Myocyte (in vitro differentiated cells): Measurements from ENCODE around the gene VSTM1. TPM values are rescaled to one million over a fixed set of nuclear protein-coding genes. Genes with fewer than 3 reads are reported as not detected.

Source experiments
- DNase-seq: peaks from one replicate; pipeline ENCODE4 v3.0.0-alpha.2; 2012; ENCODE audit warnings: low read depth
- total RNA-seq: library from RNA; depleted of rRNA; stranded (reverse); fragments of >200 nt; gene quantifications from 2 replicates; pipeline ENCODE4 v1.2.3, GENCODE V29; 2014

VSTM1 gene
- total RNA-seq, 1 donor from 2014 or later: not detected

DNA sequence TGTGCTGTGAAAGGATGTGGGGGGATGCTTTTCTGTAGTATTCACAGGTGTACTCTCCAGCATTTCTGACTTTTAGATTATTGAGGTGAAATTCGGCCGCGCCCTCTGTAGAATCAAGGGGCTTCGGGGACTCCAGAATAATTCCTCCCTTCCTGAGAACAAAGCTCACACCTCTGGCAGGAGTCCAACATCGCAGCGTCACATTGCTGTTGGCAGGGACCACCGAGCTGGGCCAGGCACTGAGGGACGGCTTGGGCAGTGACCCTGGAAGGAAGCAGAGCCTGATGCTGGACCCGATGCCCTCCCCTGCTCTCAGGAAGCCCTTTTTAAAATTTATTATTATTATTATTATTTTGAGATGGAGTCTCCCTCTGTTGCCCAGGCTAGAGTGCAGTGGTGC lies 11.2 kb upstream of the VSTM1 start:
- DNase-seq: no peak

DNA sequence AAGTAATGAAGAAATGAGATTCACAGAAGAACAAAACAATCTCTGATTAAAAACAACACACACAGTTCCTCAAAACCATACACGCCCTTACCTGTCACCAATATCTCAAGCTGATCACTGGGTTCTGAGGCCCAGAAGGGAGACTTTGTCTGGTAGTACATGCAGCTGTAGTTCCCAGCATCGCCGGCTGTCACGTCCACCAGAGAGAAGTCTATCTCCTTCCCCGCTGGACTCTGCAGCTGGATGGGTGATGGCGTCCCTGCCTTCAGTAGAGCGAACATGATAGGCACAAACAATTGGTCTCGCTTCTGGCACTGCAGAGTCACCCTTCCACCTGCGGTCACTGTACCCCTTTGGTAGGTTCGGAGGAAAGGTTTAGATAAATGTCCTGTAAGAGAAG lies 10.1 kb upstream of the VSTM1 start:
- no peak for DNase-seq

DNA sequence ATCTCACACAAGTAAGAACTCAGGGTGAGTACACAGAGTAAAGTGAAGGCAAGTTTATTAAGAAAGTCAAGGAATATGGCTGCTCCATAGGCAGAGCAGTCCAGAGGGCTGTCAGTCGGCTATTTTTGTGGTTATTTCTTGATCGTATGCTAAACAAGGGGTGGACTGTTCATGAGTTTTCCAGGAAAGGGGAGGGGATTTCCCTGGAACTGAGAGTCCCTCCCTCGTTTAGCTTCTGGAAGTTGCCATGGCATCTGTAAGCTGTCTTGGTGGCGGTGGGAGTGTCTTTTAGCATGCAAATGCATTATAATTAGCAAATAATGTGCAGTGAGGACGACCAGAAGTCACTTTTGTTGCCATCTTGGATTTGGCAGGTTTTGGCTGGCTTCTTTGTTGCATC lies 5.8 kb upstream of the VSTM1 start:
- no peak for DNase-seq

DNA sequence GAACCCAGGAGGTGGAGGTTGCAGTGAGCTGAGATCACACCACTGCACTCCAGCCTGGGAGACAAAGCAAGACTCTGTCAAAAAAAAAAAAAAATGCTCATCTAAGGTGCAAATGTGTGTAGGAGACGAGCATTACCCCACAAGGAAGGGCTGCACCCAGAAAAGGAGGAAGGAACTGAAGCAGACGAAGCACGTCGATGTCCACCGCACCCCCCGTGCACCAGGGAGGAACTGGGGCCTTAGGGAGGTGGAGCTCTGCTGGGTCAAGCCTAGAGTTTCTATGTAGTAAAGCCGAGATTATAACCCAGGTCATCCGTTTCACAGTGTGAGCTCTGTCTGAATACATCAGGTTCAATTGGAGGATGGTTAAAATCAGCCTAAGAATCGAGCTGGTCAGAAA lies 1.1 kb downstream of the VSTM1 start:
- no peak for DNase-seq

DNA sequence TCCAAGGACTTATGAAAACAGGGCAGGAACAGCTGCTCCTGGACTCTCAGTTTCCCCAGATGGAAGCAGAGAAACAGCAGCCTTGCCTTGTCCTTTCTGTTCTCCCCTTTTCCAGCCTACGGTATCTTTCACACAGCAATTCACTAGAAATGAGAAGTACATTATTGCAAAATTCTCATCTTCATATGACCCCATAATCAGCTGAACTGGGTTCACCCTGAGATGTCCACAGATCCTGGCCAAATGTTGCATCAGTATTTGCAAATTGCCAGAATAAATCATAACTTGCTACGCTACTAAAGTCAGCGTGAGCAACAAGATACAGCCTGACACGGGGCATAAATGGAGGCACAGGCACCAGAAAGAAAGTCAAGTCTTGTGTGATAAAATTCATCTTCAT lies 16.1 kb downstream of the VSTM1 start:
- DNase-seq: no peak

DNA sequence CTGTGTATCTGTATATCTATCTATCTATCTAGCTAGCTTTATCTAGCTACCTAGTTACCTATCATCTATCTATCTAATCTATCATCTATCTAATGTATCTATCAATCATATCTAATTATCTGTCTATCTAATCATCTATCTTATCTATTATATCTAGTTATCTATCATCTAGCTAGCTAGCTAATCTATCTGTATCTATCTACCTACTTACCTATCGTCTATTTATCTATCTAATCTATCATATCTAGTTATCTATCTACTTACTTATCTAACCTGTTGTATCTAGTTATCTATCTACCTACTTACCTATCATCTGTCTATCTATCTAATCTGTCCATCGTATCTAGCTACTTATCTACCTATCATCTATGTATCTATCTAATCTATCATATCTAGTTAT lies 17.9 kb downstream of the VSTM1 start:
- no peak for DNase-seq

DNA sequence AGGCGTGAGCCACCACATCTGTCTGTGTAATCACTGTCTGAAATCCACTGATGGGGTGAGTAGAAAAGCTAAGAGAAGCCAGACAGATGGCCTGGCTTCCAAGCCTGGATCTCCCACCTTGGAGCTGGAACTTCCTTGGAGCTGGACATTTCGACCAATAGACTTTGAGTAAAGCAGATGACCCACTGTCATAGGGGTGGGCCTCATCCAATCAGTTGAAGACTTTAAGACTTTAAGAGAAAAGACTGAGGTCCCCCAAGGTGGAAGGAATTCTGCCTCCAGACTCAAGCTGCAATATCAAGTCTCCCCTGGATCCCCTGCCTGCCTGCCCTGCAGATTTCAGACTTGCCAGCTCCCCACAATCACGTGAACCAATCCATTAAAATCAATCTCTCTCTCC lies 20.7 kb downstream of the VSTM1 start:
- DNase-seq: no peak

DNA sequence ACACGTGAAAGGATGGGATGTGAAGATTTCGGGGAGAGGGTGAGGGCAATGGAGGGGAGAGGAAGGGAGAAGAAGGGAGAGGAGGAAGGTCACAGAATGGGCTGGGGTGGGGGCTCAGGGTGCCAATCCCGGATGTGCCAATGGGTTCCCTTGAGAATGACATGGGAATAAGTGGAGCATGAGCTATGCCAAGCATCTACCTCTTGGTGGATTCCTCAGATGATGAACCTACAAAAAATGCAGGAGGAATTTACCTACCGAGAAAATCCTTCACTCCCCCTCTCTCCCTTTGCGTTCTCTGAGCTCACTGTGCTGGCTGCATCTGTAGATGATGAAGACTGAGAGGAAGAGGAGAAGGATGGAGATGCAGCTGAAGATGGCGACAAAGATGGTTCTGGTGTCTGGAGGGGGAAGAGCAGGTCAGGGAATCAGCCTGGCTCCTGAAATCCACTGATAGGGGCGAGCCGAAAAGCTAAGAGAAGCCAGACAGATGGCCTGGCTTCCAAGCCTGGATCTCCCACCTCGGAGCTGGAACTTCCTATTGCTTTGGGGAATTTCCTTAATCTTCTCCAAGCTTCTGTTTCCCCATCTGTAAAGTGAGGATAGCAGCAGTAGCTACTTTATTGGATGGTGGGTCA lies 21.6 kb downstream of the VSTM1 start:
- no peak for DNase-seq

DNA sequence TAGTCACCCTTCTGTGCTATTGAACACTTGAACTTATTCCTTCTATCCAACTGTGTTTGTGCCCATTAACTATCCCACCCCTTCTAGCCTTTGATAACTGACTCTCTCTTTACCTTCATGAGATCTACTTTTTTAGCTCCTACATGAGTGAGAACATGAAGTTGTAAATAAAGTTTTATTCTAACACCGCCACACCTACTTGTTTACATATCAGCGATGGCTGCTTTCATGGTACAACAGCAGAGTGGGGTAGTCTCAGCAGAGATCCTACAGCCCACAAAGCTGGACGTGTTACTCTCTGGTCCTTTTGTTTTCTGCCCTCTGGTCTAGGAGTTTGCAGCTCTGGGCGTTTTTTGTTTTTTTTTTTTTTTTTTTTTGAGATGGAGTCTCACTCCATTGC lies 23.7 kb downstream of the VSTM1 start:
- no peak for DNase-seq

DNA sequence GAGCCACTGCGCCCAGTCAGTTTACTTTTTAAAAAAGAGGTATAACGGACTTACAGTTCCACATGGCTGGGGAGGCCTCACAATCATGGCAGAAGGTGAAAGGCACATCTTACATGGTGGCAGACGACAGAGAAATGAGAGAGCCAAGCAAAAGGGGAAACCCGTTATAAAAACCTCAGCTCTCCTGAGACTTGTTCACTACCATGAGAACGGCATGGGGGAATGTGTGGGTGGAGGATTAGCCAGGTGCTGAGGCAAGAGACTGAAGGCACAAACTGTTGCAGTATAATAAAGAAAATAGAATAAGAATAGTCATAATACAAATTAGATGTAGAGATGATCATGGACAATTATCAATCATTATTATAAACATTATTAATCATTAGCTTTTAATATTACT lies 27.2 kb downstream of the VSTM1 start:
- peak; percentile 15 for DNase-seq

DNA sequence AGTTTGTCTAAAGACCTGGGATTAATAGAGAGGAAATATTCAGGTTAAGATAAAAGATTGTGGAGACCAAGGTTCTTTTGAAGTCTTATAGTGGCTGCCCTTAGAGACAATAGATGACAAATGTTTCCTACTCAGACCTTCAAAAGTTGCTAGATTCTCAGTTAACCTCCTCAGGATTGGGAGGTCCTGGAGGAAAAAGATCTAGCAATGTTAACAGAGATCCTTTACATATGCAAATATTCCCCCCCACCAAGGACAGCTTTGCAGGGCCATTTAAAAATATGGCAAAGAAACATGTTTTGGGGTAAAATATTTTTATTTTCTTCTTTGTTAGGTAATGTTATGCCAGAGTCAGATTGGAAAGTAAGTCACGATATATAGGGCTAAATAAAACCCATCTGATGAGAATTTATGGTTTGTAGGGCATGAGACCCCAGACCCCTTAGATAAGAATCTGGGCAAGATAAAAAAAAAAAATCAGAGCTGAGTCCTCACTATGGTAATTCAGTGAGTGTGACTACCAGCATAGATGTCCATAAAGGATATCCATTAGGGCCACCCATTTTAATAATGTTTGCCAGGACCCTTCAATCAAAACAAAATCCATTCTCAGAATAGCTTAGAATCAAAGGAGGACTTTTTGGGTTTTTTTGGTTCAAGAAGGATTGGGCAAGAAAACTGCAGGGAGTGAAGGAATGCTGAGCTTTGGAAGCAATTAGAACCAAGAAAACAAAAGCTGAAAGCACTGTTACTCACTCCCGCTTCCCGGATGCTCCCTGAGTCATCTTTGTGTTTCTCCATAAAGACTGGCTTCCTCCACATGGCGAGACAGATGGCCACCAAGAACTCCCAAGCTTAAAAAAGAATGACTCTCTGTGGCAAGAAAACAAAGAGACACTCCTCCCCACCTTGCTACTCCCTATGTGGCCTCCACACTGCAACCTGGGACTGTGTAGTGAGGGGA lies 28.2 kb downstream of the VSTM1 start:
- DNase-seq: peak; percentile 81

DNA sequence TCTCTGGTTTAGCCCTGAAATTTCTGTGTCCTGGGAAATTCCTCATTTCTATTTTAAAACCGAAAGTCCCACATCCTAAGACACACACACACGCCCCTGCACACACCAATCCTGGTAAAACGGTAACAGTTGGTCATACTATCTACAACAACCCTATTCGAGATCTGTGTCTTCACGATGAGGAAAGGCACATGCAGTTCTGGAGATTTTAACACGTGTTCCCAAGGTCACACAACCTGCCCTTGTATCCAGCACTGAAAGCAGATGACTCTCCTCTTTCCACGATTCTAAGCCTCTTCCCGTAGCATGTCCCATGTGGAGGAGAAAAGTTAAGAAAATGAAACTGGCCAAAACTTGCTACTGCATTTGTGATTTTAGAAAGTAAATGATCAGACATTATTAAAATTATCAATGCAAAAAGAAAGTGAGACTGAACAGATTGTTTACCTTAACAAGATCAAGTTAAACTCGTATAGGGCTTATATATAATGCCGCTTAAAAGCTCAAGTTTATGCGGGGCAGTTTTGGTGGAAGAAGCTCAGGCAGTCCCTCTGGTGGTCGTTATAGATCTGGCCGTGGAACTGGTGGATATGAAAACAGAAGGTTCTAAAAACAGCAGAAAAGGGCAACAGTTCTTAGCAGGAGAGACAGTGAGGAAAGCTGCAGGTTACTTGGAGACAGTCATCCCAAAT lies 32.7 kb downstream of the VSTM1 start:
- DNase-seq: peak; percentile 42

DNA sequence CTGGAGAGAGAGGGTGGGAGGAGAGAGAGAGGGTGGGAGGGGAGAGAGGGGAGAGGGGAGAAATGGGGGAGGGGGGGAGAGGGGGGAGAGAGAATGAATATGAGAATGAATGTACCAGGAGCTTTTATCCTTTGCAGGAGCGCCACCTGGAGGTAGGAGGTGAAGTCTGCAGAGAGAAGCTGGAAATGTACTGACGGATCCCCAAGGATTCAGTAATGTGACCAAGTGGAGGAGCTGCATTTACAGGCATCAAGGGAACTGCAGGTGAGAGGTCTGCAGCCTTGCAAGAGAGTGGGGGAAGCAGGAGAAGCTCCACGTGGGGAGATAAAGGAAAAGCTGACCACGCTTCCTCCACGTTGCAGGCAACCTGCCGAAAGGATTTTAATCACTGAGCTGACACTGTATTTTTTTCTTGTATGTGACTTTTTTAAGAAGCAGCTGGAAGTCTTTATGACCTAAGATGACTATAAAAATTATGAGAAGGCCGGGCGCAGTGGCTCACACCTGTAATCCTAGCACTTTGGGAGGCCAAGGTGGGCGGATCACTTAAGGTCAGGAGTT lies 33.7 kb downstream of the VSTM1 start:
- DNase-seq: peak; percentile 77

DNA sequence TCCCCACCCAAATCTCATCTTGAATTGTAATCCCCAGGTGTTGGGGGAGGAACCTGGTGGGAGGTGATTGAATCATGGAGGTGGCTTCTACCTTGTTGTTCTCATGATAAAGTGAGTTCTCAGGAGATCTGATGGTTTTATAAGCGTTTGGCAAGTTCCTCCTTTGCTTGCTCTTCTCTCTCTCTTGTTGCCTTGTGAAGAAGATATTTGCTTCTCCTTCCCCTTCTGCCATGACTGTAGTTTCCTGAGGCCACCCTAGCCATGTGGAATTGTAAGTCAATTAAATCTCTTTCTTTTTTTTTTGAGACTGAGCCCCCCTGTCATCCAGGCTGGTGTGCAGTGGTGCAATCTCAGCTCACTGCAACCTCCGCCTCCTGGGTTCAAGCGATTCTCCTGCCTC lies 34.4 kb downstream of the VSTM1 start:
- DNase-seq: no peak

DNA sequence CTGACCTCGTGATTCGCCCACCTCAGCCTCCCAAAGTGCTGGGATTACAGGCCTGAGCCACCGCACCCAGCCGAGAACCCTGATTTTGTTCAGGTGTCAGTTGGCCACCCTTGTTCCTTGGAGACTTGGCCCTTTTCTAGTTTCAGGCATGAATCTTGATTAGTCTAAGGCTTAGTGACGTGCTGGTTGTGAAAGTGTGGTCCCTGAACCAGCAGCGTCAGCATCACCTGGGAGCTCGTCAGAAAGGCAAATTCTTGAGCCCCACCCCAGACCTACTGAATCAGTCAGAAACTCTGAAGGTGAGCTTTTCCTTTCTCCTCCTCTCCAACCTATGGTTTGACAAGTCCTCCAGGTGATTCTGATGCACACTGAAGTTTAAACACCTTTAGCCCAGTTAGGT lies 37.0 kb downstream of the VSTM1 start:
- no peak for DNase-seq

DNA sequence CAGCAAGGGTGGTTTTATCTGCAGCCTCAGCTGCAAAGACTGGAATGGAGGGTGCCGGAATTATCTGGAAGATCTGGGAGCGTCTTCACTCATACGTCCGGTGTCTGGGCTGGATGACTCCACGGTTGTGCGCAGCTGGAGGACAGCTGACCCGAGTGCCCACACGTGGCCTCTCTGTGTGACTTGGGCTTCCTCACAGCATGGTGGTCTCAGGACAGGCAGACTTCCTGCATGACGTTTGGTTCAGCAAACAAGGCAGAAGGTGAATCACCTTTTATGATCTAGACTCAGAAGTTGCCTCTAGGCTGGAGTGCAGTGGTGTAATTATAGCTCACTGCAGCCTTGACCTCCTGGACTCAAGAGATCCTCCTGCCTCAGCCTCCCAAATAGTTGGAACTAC lies 39.0 kb downstream of the VSTM1 start:
- DNase-seq: no peak

DNA sequence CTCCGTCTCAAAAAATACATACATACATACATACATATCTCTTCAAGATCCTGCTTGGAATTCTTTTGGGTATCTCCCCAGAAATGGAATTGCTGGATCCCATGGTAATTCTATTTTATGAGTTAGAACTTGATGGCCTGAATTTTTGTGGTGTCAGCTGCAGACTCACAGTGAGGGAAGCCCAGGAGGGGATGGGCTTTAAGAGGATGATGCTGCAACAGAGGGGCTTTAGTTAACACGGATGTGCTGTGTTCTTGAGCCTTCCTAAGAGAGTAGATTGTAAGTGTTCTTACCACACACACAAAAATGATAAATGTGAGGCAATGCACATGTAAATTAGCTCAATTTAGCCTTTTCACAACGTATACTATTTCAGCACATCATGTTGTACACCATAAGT lies 40.5 kb downstream of the VSTM1 start:
- no peak for DNase-seq

DNA sequence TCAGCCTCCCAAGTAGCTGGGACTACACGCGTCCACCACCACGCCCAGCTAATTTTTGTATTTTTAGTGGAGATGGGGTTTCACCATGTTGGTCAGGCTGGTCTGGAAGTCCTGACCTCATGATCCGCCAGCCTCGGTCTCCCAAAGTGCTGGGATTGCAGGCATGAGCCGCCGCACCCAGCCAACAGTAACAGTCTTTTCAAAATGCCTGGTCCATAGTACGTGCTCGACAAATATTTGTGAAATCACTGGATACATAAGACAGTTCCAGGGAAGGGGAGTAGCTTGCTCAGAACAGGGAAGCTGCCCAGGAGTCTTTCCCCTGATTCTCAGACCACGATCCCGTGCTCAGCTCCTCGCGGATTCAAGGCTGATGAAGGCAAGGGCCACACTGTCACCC lies 41.8 kb downstream of the VSTM1 start:
- no peak for DNase-seq

DNA sequence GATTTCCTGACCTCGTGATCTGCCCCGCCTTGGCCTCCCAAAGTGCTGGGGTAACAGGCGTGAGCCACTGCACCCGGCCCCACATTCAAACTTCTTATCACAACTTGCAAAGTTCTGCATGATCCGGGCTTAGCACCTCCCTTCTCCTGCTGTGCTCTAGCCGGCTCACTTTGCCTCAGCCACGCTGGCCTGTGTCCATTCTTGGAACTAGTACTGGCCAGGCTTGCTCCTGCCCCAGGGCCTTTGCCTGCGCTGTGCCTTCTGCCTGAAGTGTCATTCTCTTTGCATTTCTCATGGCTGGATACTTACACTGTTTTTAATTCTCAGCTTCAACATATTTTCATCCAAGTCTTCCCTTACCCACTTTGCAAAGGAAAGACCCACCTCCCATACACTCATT lies 42.3 kb downstream of the VSTM1 start:
- DNase-seq: no peak

DNA sequence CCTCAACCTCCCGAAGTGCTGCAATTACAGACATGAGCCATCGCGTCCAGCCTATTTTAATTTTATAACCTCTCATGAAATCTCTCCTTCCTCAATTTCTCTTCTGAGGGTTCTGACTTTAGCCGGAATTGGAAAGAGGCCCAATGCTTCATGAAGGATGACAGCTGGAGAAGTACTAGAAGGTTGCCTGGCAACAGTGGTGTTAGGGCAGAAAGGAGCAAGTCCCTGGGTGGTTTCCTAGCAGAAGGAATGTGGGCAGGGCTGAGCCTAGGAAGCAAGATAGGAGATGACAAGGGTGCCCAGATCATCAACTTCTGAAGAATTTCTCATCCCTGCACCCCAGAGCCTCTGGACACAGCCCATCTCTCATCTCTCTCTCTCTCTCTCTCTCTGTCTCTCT lies 46.4 kb downstream of the VSTM1 start:
- peak; percentile 50 for DNase-seq

DNA sequence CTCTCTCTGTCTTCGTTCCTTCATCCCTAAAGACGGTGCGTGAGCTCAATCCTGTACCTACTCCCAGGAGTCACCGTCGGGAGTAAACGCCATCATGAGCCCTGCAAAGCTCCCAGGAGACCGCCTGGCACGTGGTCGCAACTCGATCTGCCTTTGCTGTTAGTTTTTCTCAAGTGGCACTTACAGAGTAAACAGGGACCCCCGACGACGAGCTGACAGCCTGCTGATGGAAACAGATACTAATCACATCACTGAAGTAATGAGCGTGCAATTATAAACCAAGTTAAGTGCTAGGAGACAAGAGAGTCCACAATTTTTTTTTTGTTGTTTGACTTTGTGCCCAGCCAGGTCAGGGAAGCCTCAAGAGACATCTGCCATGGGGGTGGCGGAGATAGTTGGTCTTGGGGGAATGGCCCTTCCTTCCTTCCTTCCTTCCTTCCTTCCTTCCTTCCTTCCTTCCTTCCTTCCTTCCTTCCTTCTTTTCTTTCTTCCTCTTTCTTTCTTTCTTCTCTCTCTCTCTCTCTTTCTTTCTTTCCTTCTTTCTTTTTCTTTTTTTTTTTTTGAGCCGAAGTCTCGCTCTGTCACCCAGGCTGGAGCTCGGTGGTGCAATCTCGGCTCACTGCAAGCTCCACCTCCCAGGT lies 48.7 kb downstream of the VSTM1 start:
- no peak for DNase-seq
